Transverse colon (tissue), 4 donors: ENCODE results near the gene NOB1. TPM values are rescaled to one million over a fixed set of nuclear protein-coding genes. Genes with fewer than 3 reads are reported as not detected.

ENCODE experiments used
- DNase-seq: peaks from one replicate; pipeline ENCODE4 v3.0.0-alpha.2; 2019
- H3K27ac ChIP-seq, 4 donors: fragments of 200-600 bp; sonication (generic); 2 replicates each; pipeline ENCODE4 v1.5.1; 2016 to 2018; ENCODE audit warnings: inconsistent platforms in 4 of 4
- H3K27me3 ChIP-seq: fragments of 200-600 bp; sonication (generic); 2 replicates; pipeline ENCODE4 v1.5.1; 2017; ENCODE audit warnings: inconsistent platforms
- H3K36me3 ChIP-seq, 4 donors: fragments of 200-600 bp; sonication (generic); 2 replicates each; pipeline ENCODE4 v1.5.1; 2017 to 2019; ENCODE audit warnings: inconsistent platforms in 4 of 4
- H3K4me1 ChIP-seq, 4 donors: fragments of 200-600 bp; sonication (generic); 2 replicates each; pipeline ENCODE4 v1.5.1; 2017 to 2020; ENCODE audit warnings: inconsistent platforms in 4 of 4
- H3K4me3 ChIP-seq, 4 donors: fragments of 200-600 bp; sonication (generic); 1 replicate in 1 of 4; 2 replicates in 3 of 4; pipeline versions ENCODE4 v1.5.1 to v1.6.1; 2017 to 2019; ENCODE audit warnings: inconsistent platforms in 4 of 4
- H3K9me3 ChIP-seq, 2 donors: fragments of 200-600 bp; sonication (generic); 2 replicates each; pipeline ENCODE4 v1.5.1; 2017 to 2019; ENCODE audit warnings: inconsistent platforms in 2 of 2
- EP300 ChIP-seq: sonication (generic); formaldehyde crosslinking; IDR thresholded peaks from one replicate; pipeline ENCODE4 v1.6.1; 2017; ENCODE audit warnings: antibody characterized with exemption, low read depth
- POLR2A ChIP-seq: fragments of 450-650 bp; IDR thresholded peaks from one replicate; pipeline ENCODE4 v1.6.1; 2016; ENCODE audit warnings: antibody characterized with exemption, mild to moderate bottlenecking, moderate library complexity
- POLR2AphosphoS5 ChIP-seq, 3 donors: sonication (generic); formaldehyde crosslinking; IDR thresholded peaks; one replicate each; pipeline ENCODE4 v1.6.1; 2016; ENCODE audit warnings: antibody characterized with exemption in 3 of 3
- WGBS, 2 donors: methylation state at CpG; one replicate each; pipeline ENCODE4 v1.1.5; 2018; ENCODE audit warnings: low coverage in 1 of 2; 5-methylcytosine and 5-hydroxymethylcytosine counted together
- in situ Hi-C, 4 donors: fragments of 200-750 bp; cut with MboI; loops; one replicate each; pipeline versions ENCODE4 v1.15.0 to v1.15.1; 2017; ENCODE audit warnings: low sequenced_read_pairs in 3 of 4, low pct_ligation_motif_present in 1 of 4, low pct_unique_long_range_greater_than_20kb in 1 of 4
- intact Hi-C: fragments of 100-400 bp; cut with DNase I; formaldehyde crosslinking; loops from one replicate; pipeline ENCODE4 v1.15.1; 2023; ENCODE audit warnings: low total_unique reads
- total RNA-seq, 4 donors: library from RNA; depleted of rRNA; stranded (reverse); fragments of >200 nt; gene quantifications; one replicate each; pipeline ENCODE4 v1.1.0, GENCODE V29; 2016
- TF ChIP-seq, protein P1 (sequence below), 5 experiments: fragments of 200-600 bp in 3 of 5; fragments of 450-650 bp in 2 of 5; sonication (generic) in 3 of 5; IDR thresholded peaks; 1 replicate in 2 of 5; 2 replicates in 3 of 5; pipeline ENCODE4 v1.5.1; 2016 to 2017; ENCODE audit warnings: antibody characterized with exemption in 5 of 5, inconsistent platforms in 3 of 5, mild to moderate bottlenecking in 2 of 5, moderate library complexity in 1 of 5

Gene NOB1
- total RNA-seq, 4 donors from 2014 or later = 21.2 to 60.2 (median 34.0) TPM

- peak; percentile 47 for DNase-seq
- intact Hi-C loops = no loop called here
- WGBS, 2 donors = 85 to 100% methylated on average over 2 to 4 of the region's 4 CpGs
- TF ChIP-seq EP300 (no peak), POLR2A (no peak)
- TF ChIP-seq, protein P1, sequence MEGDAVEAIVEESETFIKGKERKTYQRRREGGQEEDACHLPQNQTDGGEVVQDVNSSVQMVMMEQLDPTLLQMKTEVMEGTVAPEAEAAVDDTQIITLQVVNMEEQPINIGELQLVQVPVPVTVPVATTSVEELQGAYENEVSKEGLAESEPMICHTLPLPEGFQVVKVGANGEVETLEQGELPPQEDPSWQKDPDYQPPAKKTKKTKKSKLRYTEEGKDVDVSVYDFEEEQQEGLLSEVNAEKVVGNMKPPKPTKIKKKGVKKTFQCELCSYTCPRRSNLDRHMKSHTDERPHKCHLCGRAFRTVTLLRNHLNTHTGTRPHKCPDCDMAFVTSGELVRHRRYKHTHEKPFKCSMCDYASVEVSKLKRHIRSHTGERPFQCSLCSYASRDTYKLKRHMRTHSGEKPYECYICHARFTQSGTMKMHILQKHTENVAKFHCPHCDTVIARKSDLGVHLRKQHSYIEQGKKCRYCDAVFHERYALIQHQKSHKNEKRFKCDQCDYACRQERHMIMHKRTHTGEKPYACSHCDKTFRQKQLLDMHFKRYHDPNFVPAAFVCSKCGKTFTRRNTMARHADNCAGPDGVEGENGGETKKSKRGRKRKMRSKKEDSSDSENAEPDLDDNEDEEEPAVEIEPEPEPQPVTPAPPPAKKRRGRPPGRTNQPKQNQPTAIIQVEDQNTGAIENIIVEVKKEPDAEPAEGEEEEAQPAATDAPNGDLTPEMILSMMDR (IDR thresholded peaks at IDR 0.05) = no peak
- H3K27me3 ChIP-seq = no peaks in the 10 kb centered on the region
- H3K36me3 ChIP-seq = peaks cover 0 to 16% (median 3%) of the 10 kb centered on the region in 4 donors
- no peaks in the 10 kb centered on the region for H3K4me1 ChIP-seq
- no peak overlapping the region for H3K4me3 ChIP-seq
- H3K9me3 ChIP-seq = no peaks in the 10 kb centered on the region
- no peak overlapping the region for H3K27ac ChIP-seq
- in situ Hi-C loops = no loop called here
These were observed 33.2 kb upstream of the NOB1 start for GRCh38 chr16:69787883-69788282.

DNA sequence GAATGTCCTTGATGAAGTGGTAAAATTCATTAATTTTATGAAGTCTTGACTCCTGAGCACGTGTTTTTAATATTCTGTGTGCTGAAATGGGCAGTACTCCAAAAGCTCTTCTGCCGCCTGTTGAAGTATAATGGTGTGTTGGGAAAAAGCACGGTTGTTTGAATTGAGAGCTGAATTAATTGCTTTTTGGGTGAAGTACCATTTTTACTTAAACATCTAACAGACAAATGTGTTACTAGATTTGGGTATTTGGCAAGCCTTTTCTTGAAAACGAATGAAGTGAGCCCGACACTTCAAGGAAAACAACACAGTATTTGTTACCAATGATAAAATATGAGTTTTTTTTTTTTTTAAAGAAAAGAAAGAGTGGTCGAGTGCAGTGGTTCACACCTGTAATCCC is 29.9 kb upstream of the NOB1 start:
- H3K9me3 ChIP-seq = no peaks in the 10 kb centered on the region
- 76 to 91% methylated on average over 6 of the region's 6 CpGs for WGBS, 2 donors
- in situ Hi-C loops (no loop called here), intact Hi-C loops (no loop called here)
- H3K4me3 ChIP-seq = no peak overlapping the region
- DNase-seq = no peak
- peaks cover 0 to 12% (median 3%) of the 10 kb centered on the region in 4 donors for H3K36me3 ChIP-seq
- no peaks in the 10 kb centered on the region for H3K27me3 ChIP-seq
- no peak overlapping the region for H3K27ac ChIP-seq
- H3K4me1 ChIP-seq = no peaks in the 10 kb centered on the region
- TF ChIP-seq POLR2AphosphoS5 (IDR thresholded peaks at IDR 0.05) = no peak
- TF ChIP-seq, protein P1 (IDR thresholded peaks at IDR 0.05) = no peak

DNA sequence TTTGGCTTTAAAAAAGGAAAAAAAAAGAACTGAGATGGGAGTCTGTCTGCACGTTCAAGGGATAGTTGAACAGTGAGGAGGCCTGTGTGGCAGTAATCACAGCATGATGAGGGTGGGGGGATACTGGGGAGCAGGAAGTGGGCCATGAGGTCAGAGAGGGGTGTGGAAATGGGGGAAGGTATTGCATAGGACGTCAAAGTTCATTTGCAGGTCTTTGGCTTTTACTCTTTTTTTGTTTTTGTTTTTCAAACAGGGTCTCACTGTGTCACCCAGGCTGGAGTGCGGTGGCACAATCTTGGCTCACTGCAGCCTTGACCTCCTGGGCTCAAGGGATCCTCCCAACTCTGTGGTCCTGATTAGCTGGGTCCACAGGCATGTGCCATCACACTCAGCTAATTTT is 26.4 kb upstream of the NOB1 start:
- H3K27me3 ChIP-seq = no peaks in the 10 kb centered on the region
- no peak for DNase-seq
- WGBS, 2 donors = 87 to 91% methylated on average over 3 of the region's 3 CpGs
- H3K9me3 ChIP-seq = no peaks in the 10 kb centered on the region
- no peak overlapping the region for H3K4me3 ChIP-seq
- intact Hi-C loops = no loop called here
- no peak for TF ChIP-seq POLR2A
- no peak for TF ChIP-seq EP300
- TF ChIP-seq POLR2AphosphoS5 (IDR thresholded peaks at IDR 0.05) = no peak
- TF ChIP-seq, protein P1 (IDR thresholded peaks at IDR 0.05) = no peak
- peaks cover 0 to 3% (median under 1%) of the 10 kb centered on the region in 4 donors for H3K36me3 ChIP-seq
- no peak overlapping the region for H3K27ac ChIP-seq
- H3K4me1 ChIP-seq = no peaks in the 10 kb centered on the region
- in situ Hi-C loops = no loop called here

- WGBS, 2 donors = 78 to 82% methylated on average over 2 of the region's 2 CpGs
- Histone ChIP-seq H3K36me3 (peaks cover 0 to 6% (median 2%) of the 10 kb centered on the region in 4 donors), H3K27me3 (no peaks in the 10 kb centered on the region), H3K4me3 (no peak overlapping the region), H3K4me1 (no peaks in the 10 kb centered on the region), H3K27ac (no peak overlapping the region), H3K9me3 (no peaks in the 10 kb centered on the region)
- no peak for TF ChIP-seq EP300
- TF ChIP-seq POLR2AphosphoS5 (IDR thresholded peaks at IDR 0.05) = no peak
- TF ChIP-seq, protein P1 (IDR thresholded peaks at IDR 0.05) = no peak
- TF ChIP-seq POLR2A = no peak
- DNase-seq = no peak
- in situ Hi-C loops (no loop called here), intact Hi-C loops (no loop called here)
These were observed 25.0 kb upstream of the NOB1 start for GRCh38 chr16:69779724-69780123.
